ENCODE results near the gene MAP3K15.

DNA sequence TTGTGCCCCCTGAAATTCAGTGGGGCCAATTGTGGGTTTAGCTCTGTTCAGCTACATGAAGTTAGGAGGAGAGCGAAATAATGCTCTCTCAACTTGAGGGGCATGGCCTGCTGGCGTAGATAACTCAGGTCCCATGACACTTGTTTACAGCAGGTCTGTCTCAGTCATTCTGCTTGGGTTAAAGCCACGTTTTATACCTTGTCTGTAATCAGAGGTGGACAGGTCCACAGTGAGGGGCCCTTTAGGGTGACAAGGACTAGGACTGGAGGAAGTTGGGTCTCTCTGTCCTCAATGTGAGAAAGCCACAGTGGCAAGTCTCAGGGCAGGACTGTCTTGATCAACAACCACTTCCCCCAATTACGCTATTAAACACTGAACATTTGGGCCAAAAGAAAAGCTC, 122.6 kb downstream of the MAP3K15 start:
- TF ChIP-seq, protein P1, sequence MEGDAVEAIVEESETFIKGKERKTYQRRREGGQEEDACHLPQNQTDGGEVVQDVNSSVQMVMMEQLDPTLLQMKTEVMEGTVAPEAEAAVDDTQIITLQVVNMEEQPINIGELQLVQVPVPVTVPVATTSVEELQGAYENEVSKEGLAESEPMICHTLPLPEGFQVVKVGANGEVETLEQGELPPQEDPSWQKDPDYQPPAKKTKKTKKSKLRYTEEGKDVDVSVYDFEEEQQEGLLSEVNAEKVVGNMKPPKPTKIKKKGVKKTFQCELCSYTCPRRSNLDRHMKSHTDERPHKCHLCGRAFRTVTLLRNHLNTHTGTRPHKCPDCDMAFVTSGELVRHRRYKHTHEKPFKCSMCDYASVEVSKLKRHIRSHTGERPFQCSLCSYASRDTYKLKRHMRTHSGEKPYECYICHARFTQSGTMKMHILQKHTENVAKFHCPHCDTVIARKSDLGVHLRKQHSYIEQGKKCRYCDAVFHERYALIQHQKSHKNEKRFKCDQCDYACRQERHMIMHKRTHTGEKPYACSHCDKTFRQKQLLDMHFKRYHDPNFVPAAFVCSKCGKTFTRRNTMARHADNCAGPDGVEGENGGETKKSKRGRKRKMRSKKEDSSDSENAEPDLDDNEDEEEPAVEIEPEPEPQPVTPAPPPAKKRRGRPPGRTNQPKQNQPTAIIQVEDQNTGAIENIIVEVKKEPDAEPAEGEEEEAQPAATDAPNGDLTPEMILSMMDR (IDR thresholded peaks at IDR 0.05; ENCODE audit: insufficient read depth, low read depth, low read length) = no peak
- TF ChIP-seq EZH2 (IDR thresholded peaks at IDR 0.05; ENCODE audit: insufficient read depth, low read length) = no peak
